VCaP (cell line): ENCODE results near the gene FBXL4.

Experiments
- H3K27ac ChIP-seq: fragments of 450-650 bp; 2 replicates; pipeline ENCODE4 v1.5.1; 2017
- TF ChIP-seq, protein P1 (sequence below): fragments of 450-650 bp; conservative IDR thresholded peaks from 2 replicates; pipeline ENCODE4 v1.5.1; 2017; ENCODE audit warnings: mild to moderate bottlenecking, moderate library complexity

The FBXL4 gene

DNA sequence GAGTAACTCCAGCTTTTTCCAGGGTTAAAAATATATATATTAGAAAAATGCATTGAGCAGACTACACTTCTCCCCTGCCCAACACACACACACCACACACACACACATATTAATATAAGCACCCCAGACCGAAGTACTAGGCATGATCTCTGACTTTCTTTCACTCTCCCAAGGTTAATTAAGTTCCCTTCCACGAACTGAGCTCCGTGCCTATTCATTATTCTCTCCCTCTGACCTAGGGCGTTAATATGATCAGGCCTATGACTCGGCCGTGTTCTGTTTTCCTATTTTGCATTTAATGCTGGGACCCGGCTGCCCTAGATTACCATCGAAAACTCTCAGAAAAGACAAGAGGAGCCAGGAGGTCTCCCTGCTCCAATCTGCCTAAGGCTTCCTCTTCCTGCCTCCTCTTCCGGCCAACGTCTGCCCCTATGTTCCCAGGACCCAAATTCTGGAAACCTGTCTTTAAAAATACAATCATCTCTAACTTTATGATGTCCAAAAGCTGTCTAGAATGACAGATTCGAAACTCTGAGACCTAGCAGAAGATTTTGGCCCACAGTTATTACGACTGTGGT lies 119.4 kb downstream of the FBXL4 start:
- TF ChIP-seq, protein P1, sequence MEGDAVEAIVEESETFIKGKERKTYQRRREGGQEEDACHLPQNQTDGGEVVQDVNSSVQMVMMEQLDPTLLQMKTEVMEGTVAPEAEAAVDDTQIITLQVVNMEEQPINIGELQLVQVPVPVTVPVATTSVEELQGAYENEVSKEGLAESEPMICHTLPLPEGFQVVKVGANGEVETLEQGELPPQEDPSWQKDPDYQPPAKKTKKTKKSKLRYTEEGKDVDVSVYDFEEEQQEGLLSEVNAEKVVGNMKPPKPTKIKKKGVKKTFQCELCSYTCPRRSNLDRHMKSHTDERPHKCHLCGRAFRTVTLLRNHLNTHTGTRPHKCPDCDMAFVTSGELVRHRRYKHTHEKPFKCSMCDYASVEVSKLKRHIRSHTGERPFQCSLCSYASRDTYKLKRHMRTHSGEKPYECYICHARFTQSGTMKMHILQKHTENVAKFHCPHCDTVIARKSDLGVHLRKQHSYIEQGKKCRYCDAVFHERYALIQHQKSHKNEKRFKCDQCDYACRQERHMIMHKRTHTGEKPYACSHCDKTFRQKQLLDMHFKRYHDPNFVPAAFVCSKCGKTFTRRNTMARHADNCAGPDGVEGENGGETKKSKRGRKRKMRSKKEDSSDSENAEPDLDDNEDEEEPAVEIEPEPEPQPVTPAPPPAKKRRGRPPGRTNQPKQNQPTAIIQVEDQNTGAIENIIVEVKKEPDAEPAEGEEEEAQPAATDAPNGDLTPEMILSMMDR, result no peak
- no peak overlapping the region for H3K27ac ChIP-seq

DNA sequence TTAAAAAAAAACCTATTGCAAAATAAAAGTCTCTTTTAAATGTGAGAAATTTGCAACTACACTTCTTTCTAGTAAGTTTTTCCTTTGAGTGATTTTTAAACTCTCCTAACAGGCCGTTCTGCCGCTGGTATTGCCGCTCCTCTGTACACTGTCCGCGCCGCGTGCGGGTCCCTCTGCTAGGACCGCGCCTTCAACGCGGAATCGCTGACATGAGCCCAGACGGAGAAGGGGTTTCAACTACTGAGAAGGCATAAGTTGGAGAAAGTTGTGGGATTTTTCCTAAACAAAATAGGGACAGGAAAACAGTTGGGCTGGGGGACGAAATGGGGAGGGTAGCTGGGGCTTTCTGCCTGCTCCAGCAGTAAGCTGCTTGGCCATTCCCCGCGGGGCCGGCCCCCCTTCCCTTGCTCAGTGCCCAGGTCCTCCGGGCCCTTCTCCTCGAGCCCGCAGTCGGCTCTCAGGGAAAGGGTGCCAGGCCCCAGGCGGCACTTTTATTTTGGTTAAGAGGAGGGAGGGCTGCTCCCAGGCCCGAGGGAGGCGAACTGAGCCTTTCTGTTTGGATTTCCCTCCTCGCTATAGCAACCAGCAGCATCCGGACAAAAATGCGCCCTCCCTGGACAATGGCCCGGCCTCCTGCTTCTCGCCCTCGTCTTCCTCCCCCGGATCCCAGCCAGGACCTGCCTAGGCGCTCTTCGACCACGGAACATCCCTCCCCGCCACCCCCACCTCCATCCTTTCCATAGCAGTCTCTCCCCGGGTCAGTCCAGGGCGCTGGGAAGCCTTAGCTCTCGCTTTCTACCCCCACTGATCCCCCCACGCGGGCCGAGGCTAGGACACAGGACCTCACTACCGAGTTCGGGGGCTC lies 120.2 kb downstream of the FBXL4 start:
- TF ChIP-seq, protein P1, result no peak

DNA sequence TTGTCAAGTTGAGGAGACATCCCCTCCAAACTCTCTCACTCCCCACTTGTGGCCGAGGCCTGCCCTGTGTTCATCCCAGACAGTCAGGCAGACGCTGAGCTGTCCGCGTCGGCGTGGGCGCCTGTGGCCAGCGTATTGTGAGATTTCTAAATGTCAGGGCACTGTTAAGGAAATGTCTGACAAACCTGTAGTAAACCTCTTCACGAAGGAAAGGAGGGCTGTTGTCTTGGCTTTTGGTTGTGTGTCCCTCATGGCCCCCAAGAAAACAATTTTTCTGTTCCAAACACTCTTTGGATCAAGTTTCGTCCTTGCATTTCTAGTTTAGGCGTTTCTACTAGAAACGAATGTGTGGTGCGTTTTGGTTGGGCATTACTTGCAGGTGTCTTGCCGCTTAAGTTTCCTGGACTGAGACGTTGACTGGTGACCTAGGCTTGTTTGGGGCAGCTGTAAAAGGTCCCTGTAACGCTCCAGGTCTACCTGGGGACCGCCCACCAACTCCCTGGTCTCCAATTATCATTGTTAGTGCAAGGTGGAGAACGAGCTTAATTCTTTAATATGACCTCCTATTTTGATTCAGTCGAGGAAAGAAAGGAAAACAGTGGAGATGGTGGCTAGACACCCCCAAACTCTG lies 122.0 kb downstream of the FBXL4 start:
- TF ChIP-seq, protein P1, result no peak
- H3K27ac ChIP-seq, result no peak overlapping the region

More for the DNA sequence above, 120.2 kb downstream of the FBXL4 start:
- H3K27ac ChIP-seq, result no peak overlapping the region

DNA sequence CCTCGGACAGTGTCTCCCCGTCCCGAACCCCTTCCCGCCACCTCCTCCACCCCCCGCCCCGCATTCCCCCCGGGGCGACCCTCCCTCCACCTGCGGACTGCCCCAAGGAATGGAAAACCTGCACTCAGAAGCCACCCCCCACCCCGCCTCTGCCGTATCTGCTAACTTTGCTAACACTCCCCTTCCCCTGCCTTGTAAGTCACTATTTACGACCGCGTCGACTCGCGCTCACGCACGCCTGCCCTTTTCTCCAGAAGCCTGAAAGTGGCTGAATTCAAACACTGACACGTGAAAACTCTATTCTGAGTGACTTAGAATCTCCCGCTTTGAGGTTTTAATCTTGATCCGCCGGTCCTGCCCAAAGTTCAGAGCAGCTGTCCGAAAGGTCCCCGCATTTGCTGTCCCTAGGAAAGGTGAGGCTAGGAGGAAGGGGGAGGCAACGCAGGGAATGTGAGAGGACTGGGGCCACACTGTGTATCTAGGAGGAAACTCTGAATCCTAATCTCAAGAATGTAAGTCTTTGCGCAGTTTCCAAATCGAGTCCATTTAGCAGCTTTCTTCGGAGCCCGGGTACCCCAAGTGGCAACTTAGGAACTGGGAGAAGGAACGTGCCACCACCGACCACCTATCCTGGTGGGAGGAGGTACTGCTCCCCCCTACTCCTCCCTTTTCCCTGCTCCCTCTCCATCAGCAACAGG lies 122.7 kb downstream of the FBXL4 start:
- no peak overlapping the region for H3K27ac ChIP-seq
- TF ChIP-seq, protein P1, result no peak

DNA sequence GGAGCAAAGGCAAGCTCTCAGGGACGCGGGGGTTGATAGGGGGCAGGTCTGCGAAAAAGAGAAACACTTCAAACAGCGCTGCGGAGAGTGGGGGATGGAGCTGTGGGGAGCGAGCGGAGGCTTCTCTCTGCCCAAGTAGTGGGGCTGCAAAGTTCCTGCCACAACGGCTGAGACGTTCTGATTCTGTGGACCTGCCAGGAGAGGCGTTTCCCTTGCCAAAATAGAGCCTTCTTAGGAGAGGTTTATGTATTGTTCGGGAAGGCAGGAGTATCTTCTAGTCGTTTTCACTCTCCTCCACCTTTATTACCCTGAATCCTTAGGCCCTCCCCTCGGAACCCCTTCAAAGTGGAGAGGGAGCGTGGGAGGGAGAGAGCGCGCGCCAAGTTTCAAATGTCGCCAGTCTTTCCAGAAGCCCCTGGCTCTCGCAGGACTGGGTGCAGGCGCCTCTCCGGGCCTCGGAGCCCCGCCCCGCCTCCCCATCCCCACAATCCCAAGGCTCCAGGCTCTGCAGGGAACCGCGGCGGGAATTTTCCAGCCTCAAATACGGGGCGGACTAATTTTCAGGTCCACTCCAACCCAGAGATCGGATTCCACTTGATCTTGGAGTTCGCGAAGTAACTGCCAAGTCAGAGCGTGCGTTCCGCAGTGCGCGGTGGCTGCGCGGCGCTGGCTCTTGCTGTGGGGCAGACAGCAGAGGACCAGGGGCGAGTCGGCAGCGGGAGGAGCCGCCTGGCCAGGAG lies 123.4 kb downstream of the FBXL4 start:
- TF ChIP-seq, protein P1, result no peak
- H3K27ac ChIP-seq, result no peak overlapping the region

DNA sequence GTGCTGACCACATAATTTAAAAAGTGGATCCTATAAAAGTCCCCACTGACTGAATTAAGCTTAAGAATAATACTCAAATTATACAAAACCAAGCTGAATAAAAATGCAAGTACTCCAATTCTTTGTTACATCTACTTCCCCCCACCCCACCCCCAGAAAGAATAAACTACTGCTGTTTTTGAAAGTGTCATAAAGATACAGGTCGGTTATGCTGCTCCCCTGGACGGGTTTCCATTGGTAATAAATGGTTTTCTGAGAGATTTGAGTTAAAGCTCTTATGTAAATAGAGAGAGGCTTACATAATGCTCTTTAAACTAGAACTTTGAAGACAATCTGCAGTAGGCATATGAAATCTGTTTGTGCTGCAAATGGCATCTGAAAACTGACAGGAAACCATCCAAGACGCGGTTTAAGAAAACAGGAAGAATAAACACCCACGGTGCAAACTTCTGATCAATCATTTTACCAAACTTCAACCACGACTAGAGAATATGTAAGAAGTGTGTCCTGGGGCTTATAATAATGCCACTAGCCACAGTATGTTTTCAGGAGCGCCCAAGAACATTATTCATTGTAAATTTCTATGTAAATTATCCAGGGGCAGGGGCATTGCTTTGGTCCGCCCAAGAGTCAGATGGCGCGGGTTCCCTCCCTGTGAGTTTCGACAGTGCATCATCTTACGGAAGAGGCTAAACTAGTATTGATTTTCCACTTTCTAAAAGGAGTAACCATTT lies 124.2 kb downstream of the FBXL4 start:
- no peak overlapping the region for H3K27ac ChIP-seq
- TF ChIP-seq, protein P1, result no peak
